ENCODE results near the gene ABTB1. TPM values are rescaled to one million over a fixed set of nuclear protein-coding genes. Genes with fewer than 3 reads are reported as not detected.

ABTB1 gene
- total RNA-seq, 1 donor from 2014 or later, result 11.8 TPM

- Mint-ChIP-seq H3K4me3 (ENCODE audit: unreplicated experiment) (no peak overlapping the region), H3K27me3 (ENCODE audit: low read depth, unreplicated experiment) (peaks cover 5% of the 10 kb centered on the region), H3K27ac (ENCODE audit: unreplicated experiment) (peak overlapping the region; percentile 71), H3K4me1 (ENCODE audit: low read depth, unreplicated experiment) (peaks cover 30% of the 10 kb centered on the region), H3K36me3 (ENCODE audit: low read depth, unreplicated experiment) (no peaks in the 10 kb centered on the region), H3K9me3 (ENCODE audit: unreplicated experiment) (no peaks in the 10 kb centered on the region)
- FAIRE-seq (no peak), DNase-seq (ENCODE audit: low read depth) (no peak)
- H3K4me2 ChIP-seq (ENCODE audit: low read length), result no peak overlapping the region
- H3K27ac ChIP-seq (ENCODE audit: low read depth, low read length), result no peak overlapping the region
- no peaks in the 10 kb centered on the region for H3K27me3 ChIP-seq (ENCODE audit: insufficient read depth, low read length)
- H3K36me3 ChIP-seq (ENCODE audit: insufficient read depth, low read length), result no peaks in the 10 kb centered on the region
- H3K79me2 ChIP-seq (ENCODE audit: insufficient read depth, low read length), result no peaks in the 10 kb centered on the region
- no peak overlapping the region for H2AFZ ChIP-seq (ENCODE audit: low read depth, low read length)
- H4K20me1 ChIP-seq (ENCODE audit: insufficient read depth, low read length), result no peaks in the 10 kb centered on the region
- H3K4me3 ChIP-seq (ENCODE audit: insufficient read depth, low read depth, low read length), result no peak overlapping the region
- no peak for TF ChIP-seq EZH2 (IDR thresholded peaks at IDR 0.05; ENCODE audit: insufficient read depth, low read length)
- TF ChIP-seq, protein P1, sequence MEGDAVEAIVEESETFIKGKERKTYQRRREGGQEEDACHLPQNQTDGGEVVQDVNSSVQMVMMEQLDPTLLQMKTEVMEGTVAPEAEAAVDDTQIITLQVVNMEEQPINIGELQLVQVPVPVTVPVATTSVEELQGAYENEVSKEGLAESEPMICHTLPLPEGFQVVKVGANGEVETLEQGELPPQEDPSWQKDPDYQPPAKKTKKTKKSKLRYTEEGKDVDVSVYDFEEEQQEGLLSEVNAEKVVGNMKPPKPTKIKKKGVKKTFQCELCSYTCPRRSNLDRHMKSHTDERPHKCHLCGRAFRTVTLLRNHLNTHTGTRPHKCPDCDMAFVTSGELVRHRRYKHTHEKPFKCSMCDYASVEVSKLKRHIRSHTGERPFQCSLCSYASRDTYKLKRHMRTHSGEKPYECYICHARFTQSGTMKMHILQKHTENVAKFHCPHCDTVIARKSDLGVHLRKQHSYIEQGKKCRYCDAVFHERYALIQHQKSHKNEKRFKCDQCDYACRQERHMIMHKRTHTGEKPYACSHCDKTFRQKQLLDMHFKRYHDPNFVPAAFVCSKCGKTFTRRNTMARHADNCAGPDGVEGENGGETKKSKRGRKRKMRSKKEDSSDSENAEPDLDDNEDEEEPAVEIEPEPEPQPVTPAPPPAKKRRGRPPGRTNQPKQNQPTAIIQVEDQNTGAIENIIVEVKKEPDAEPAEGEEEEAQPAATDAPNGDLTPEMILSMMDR (IDR thresholded peaks at IDR 0.05; ENCODE audit: insufficient read depth, low read depth, low read length), result no peak
- H3K4me1 ChIP-seq (ENCODE audit: insufficient read depth, low read length), result peaks cover 10% of the 10 kb centered on the region
- H3K9ac ChIP-seq (ENCODE audit: low read length), result no peak overlapping the region
- no peaks in the 10 kb centered on the region for H3K9me3 ChIP-seq (ENCODE audit: insufficient read depth, low read depth, low read length)
These were observed 34.8 kb upstream of the ABTB1 start for GRCh38 chr3:127637971-127638370.

GRCh38 chr3:127639173-127640041 lies 33.3 kb upstream of the ABTB1 start:
- Mint-ChIP-seq H3K4me3 (ENCODE audit: unreplicated experiment) (peak overlapping the region; percentile 41), H3K27me3 (ENCODE audit: low read depth, unreplicated experiment) (peaks cover 2% of the 10 kb centered on the region), H3K4me1 (ENCODE audit: low read depth, unreplicated experiment) (peaks cover 30% of the 10 kb centered on the region), H3K27ac (ENCODE audit: unreplicated experiment) (peak overlapping the region; percentile 42), H3K36me3 (ENCODE audit: low read depth, unreplicated experiment) (no peaks in the 10 kb centered on the region), H3K9me3 (ENCODE audit: unreplicated experiment) (no peaks in the 10 kb centered on the region)
- FAIRE-seq, result no peak
- DNase-seq (ENCODE audit: low read depth), result peak; percentile 18
- H3K4me1 ChIP-seq (ENCODE audit: insufficient read depth, low read length), result peaks cover 10% of the 10 kb centered on the region
- no peaks in the 10 kb centered on the region for H3K79me2 ChIP-seq (ENCODE audit: insufficient read depth, low read length)
- no peaks in the 10 kb centered on the region for H3K27me3 ChIP-seq (ENCODE audit: insufficient read depth, low read length)
- no peaks in the 10 kb centered on the region for H3K36me3 ChIP-seq (ENCODE audit: insufficient read depth, low read length)
- H4K20me1 ChIP-seq (ENCODE audit: insufficient read depth, low read length), result no peaks in the 10 kb centered on the region
- no peaks in the 10 kb centered on the region for H3K9me3 ChIP-seq (ENCODE audit: insufficient read depth, low read depth, low read length)
- peak overlapping the region; percentile 3 for H3K4me2 ChIP-seq (ENCODE audit: low read length)
- H3K4me3 ChIP-seq (ENCODE audit: insufficient read depth, low read depth, low read length), result no peak overlapping the region
- no peak for TF ChIP-seq EZH2 (IDR thresholded peaks at IDR 0.05; ENCODE audit: insufficient read depth, low read length)
- TF ChIP-seq, protein P1 (IDR thresholded peaks at IDR 0.05; ENCODE audit: insufficient read depth, low read depth, low read length), result no peak
- no peak overlapping the region for H3K27ac ChIP-seq (ENCODE audit: low read depth, low read length)
- H2AFZ ChIP-seq (ENCODE audit: low read depth, low read length), result no peak overlapping the region
- no peak overlapping the region for H3K9ac ChIP-seq (ENCODE audit: low read length)

DNA sequence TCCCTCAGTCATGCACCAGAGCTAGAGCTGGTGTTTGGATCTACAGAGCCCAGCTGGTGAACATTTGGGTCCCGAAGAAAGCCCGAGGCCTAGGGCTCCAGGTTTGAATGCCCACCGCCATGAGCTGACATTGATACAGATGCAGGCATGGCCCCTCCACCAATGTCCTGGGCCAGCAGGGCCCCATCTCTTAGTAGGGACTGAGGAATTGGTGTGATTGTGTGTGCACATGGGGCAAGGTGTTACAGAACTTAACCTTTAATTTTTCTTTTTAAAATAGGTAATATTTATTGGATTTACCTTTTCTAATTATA lies 32.8 kb upstream of the ABTB1 start:
- TF ChIP-seq, protein P1 (IDR thresholded peaks at IDR 0.05; ENCODE audit: insufficient read depth, low read depth, low read length), result no peak
- no peak for TF ChIP-seq EZH2 (IDR thresholded peaks at IDR 0.05; ENCODE audit: insufficient read depth, low read length)
- H3K79me2 ChIP-seq (ENCODE audit: insufficient read depth, low read length), result no peaks in the 10 kb centered on the region
- H3K4me2 ChIP-seq (ENCODE audit: low read length), result peak overlapping the region; percentile 3
- H3K4me1 ChIP-seq (ENCODE audit: insufficient read depth, low read length), result peaks cover 10% of the 10 kb centered on the region
- peaks cover 4% of the 10 kb centered on the region for H3K27me3 Mint-ChIP-seq (ENCODE audit: low read depth, unreplicated experiment)
- H3K4me3 Mint-ChIP-seq (ENCODE audit: unreplicated experiment), result no peak overlapping the region
- no peaks in the 10 kb centered on the region for H3K27me3 ChIP-seq (ENCODE audit: insufficient read depth, low read length)
- no peak overlapping the region for H3K4me3 ChIP-seq (ENCODE audit: insufficient read depth, low read depth, low read length)
- H3K36me3 Mint-ChIP-seq (ENCODE audit: low read depth, unreplicated experiment), result no peaks in the 10 kb centered on the region
- DNase-seq (ENCODE audit: low read depth) (no peak), FAIRE-seq (no peak)
- H3K9ac ChIP-seq (ENCODE audit: low read length), result no peak overlapping the region
- H3K27ac ChIP-seq (ENCODE audit: low read depth, low read length), result no peak overlapping the region
- no peaks in the 10 kb centered on the region for H3K36me3 ChIP-seq (ENCODE audit: insufficient read depth, low read length)
- no peaks in the 10 kb centered on the region for H4K20me1 ChIP-seq (ENCODE audit: insufficient read depth, low read length)
- H3K9me3 Mint-ChIP-seq (ENCODE audit: unreplicated experiment), result no peaks in the 10 kb centered on the region
- peaks cover 28% of the 10 kb centered on the region for H3K4me1 Mint-ChIP-seq (ENCODE audit: low read depth, unreplicated experiment)
- peak overlapping the region; percentile 42 for H3K27ac Mint-ChIP-seq (ENCODE audit: unreplicated experiment)
- no peak overlapping the region for H2AFZ ChIP-seq (ENCODE audit: low read depth, low read length)
- no peaks in the 10 kb centered on the region for H3K9me3 ChIP-seq (ENCODE audit: insufficient read depth, low read depth, low read length)
